GM23248 (cell line): ENCODE results near the gene GGT6.

Experiments used
- EZH2 ChIP-seq: fragments of 200-600 bp; sonication (generic); IDR thresholded peaks from 2 replicates; pipeline ENCODE4 v1.6.1; 2018; ENCODE audit warnings: antibody characterized with exemption, mild to moderate bottlenecking; ENCODE audit not compliant: insufficient read depth, poor library complexity, severe bottlenecking
- EZH2phosphoT487 ChIP-seq: fragments of 200-600 bp; sonication (generic); IDR thresholded peaks from 2 replicates; pipeline ENCODE4 v1.6.1; 2018; ENCODE audit warnings: antibody characterized with exemption, moderate library complexity, mild to moderate bottlenecking, low read depth; ENCODE audit not compliant: insufficient read depth

DNA sequence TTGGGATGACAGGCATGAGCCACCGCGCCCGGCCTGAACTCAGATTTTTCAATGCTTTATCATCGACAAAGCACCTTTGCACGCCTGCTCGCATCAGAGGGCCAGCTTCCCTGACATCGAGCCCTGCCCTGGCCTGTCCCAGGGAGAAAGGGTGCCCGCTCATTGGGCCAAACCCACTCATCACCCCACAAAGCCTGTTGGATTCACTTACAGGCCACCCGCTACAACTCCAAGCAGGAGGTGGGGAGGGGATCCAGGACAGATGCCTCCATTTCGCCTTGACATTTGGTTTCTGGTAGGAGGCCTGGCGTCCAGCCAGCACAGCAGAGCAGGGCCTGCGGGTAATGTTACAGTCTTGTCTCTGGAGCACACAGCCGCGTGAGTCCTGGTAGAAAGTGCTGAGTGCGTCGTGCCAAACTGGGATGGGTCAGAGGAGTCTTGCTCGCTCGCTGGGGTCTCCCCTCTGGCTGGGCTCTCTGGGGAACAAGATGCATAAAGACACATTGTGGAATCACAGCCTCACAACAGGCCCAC is 43.8 kb upstream of the GGT6 start:
- no peak for TF ChIP-seq EZH2phosphoT487
- TF ChIP-seq EZH2 = no peak
